SIG-M5 treated with dmso at 0.1 percent for 504 hours (cell line): ENCODE data around the gene NFATC1.

Source experiments
- DNase-seq: peaks from one replicate; lab custom pipeline; 2025; ENCODE audit not compliant: unreplicated experiment; lab: John Stamatoyannopoulos, UW

NFATC1 gene

DNA sequence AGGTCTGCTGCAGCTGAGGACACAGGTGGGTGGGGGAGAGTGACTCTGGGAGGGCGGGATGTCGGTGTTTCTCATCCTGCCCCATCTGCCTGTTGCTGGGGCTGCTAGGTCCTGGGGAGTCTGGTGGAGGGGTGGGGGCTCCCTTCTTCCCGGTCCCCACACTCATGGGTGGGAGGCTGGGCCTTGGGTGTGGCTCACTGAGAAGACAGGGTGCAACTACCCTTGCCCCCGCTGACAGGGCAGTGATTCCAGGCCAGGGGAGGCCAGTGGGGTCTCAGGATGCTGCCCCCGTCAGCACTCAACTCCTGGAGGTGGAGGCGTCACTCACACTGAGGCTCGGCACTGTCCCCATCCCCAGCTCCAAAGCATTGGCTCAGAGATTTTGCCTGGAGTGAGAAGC lies 7.7 kb upstream of the NFATC1 start:
- no peak for DNase-seq

DNA sequence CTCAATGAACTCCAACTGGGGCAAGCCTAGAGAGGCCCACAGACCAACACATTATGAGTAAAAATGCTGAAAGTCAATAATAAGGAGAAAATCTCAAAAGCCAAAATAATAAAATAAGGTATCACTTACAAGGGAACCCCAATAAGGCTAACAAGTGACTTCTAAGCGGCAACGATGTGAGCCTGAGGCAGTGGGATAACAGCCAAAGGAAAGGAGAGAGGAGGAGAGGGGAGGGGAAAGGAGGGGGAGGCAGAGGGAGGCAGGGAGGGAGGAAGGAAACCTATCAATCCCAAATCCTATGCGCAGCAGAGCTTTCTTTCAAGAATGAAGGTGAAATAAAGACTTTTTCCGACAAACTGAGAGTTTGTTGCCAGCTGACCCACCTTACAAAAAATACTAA lies 6.0 kb upstream of the NFATC1 start:
- DNase-seq, result no peak

- DNase-seq, result no peak
These were observed 3.5 kb upstream of the NFATC1 start for GRCh38 chr18:79392226-79392625.

- DNase-seq, result no peak
These were observed 2.5 kb upstream of the NFATC1 start for GRCh38 chr18:79393181-79393634.

GRCh38 chr18:79393635-79394533 lies 1.8 kb upstream of the NFATC1 start:
- DNase-seq, result peak; percentile 65

DNA sequence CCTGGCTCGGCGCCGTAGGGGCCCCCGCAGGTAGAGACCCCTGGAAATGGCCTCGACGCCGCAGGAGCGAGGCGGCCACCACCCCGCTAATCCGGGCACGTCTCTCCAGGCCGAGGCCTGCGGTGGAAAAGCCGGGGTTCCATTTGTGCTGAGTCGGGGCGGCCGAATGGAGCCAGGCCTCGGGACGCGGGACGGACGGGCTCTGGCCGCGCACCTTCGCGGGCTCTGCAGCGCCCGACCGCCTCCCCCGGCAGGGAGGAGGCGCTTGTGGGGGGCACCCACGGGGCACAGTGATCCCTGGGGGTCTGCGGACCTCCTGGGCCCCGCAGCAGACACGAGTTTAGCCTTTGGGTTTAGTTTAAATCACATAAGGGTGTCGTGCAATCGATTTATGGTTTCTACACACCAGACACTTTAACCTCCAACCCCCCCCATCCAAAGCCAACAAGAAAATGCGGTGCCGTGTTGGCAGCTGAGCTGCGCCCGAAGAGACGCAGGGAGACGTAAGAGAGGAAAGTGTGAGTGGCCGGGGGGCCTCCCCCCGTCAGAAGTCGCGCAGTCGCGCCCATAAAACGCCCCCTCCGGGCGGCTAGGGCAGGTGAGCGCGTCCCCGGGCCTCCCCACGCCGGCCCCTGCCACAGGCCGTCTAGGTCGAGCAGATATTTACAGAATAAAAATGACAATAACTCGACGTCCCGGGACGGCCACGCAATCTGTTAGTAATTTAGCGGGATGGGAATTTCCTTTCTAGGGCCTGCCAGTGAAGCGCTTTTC lies 1.0 kb upstream of the NFATC1 start:
- DNase-seq, result peak; percentile 16

- no peak for DNase-seq
These were observed 456 bp upstream of the NFATC1 start for GRCh38 chr18:79395308-79395640.

- DNase-seq, result peak; percentile 8
These were observed 909 bp downstream of the NFATC1 start for GRCh38 chr18:79396431-79397246.

DNA sequence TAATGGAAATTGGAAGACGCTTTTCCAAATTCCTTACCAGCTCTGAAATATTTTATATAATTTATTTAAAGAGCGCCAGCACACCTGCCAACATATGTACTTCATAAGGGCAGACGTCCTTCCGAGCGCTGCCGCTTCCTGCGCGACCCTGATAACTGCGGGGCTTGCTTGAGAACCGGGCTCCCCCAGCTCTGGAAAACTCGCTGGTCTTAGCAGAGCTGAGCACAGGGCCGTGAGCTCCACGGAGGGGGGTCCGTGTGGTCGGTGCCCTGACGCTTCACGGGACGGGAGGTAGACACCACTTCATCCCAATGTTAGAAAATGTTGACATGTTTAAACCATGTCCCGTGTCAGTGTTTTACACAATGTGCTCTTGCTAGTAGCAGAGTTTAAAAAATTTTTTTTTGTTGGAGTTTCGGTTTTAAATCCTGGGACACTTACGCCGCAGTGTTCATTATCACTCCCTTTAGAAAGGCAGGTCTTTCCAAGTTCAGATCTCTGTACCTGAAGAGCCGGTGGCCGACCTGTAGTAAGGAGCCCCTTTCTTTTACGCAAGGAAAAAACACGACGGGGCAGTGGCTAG lies 1.6 kb downstream of the NFATC1 start:
- DNase-seq, result no peak

DNA sequence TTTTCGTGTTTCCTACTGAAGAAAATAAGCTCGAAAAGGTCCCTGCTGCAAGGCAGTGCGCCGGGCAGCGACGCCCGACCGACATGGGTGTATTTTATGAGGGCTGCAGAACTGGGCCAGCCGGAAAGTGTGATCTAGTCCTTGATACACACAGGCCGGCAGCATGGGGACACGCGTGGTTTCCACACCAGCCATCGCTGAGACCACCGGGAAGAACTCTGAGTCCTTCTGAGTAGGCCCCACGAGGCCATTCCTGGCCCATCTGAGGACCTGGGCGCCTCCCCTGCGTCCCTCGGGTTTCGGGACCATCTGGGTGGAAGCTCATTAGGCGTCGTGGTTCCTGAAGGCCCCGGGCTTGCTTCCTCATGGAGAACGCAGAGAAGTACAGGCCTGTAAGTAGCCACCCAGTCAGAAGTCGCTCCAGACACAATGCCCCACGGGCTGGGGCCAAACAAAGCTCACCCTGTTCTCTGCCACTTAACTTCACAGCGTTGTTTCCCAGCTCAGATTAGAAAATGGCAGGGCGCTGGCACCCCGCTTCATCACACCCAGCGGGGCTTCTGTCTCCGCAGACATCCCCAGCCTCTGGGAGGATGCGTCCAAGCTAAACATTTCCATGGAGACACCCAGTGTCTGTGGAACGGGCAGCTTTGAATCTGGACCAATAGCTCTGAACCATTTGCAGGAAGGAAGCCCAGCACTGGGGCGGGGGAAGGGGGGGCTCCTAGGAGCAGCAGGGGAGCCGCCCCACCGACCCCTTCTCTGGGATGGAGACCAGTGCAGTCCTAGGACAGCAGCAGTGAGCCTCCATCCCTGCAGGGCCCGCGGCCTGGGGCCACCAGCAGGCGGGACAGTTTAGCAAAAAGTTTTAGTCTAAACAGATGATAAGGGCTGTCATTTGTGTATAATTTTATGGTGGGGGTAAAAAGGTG lies 2.4 kb downstream of the NFATC1 start:
- DNase-seq, result no peak

DNA sequence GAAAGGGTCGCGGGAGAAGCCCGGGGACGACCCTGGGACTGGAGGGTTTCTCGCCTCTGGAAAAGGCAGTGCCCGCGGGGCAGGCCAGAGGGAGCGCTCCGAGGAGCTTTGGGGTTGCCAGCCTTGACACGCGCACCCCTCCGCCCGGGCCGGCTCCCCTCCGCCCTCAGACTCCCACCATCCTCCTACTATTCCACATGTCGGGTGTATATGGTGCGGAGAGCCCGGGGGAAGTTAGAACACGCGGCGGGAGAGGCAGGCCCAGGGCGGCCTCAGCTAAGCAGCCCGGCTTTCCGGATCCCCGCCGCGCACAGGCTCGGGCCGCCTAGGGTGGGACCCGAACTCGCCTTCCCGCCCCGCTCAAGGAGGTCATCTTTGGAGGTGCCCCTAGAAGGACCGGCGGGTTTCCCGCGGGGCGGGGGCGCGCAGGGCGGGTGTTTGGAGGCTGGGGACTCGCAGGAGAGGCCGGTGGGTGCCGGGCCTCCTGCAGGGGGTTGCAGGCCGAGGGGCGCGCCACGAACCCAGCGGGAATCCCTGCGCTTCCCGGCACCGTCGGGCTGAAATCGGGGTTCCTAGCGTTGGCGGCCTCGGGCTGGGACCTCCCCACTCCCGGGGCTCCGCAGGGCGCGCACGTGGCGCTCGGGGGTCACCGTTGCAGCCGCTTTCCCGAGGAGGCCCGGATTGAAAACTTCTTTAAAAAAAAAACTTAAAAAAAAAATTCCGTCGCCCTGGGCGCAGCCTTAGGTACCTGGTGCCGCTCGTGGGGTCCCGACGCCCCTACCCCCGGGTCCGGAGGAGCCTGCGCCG lies 3.7 kb downstream of the NFATC1 start:
- DNase-seq, result no peak

GRCh38 chr18:79400091-79400590 lies 4.4 kb downstream of the NFATC1 start:
- peak; percentile 20 for DNase-seq

GRCh38 chr18:79400591-79401381 lies 5.1 kb downstream of the NFATC1 start:
- DNase-seq, result no peak

GRCh38 chr18:79401494-79402208 lies 5.9 kb downstream of the NFATC1 start:
- DNase-seq, result no peak

- no peak for DNase-seq
These were observed 6.5 kb downstream of the NFATC1 start for GRCh38 chr18:79402209-79402576.

GRCh38 chr18:79402977-79403722 lies 7.4 kb downstream of the NFATC1 start:
- DNase-seq, result no peak
